SU-DHL-6 (cell line): Measurements from ENCODE around the gene RNFT2.

Source experiments
- CTCF ChIP-seq: fragments of 200-600 bp; sonication (generic); IDR thresholded peaks from one replicate; pipeline ENCODE4 v1.5.1; 2017; ENCODE audit warnings: antibody characterized with exemption, mild to moderate bottlenecking, low read length, moderate library complexity; ENCODE audit not compliant: insufficient read depth, poor library complexity, severe bottlenecking
- EZH2phosphoT487 ChIP-seq: fragments of 200-600 bp; sonication (generic), shearing (Covaris generic); conservative IDR thresholded peaks from 2 replicates; pipeline ENCODE4 v1.6.1; 2018; ENCODE audit warnings: mild to moderate bottlenecking, antibody characterized with exemption, low read length, moderate library complexity, mixed read lengths

- no peak for TF ChIP-seq CTCF
- TF ChIP-seq EZH2phosphoT487, result no peak
These were observed 118.6 kb downstream of the RNFT2 start for GRCh38 chr12:116856729-116857128.
